ENCODE measurements around the gene RBPMS2. TPM values are rescaled to one million over a fixed set of nuclear protein-coding genes. Genes with fewer than 3 reads are reported as not detected.

The RBPMS2 gene
- total RNA-seq, 2 experiments from 2014 or later, result not detected

DNA sequence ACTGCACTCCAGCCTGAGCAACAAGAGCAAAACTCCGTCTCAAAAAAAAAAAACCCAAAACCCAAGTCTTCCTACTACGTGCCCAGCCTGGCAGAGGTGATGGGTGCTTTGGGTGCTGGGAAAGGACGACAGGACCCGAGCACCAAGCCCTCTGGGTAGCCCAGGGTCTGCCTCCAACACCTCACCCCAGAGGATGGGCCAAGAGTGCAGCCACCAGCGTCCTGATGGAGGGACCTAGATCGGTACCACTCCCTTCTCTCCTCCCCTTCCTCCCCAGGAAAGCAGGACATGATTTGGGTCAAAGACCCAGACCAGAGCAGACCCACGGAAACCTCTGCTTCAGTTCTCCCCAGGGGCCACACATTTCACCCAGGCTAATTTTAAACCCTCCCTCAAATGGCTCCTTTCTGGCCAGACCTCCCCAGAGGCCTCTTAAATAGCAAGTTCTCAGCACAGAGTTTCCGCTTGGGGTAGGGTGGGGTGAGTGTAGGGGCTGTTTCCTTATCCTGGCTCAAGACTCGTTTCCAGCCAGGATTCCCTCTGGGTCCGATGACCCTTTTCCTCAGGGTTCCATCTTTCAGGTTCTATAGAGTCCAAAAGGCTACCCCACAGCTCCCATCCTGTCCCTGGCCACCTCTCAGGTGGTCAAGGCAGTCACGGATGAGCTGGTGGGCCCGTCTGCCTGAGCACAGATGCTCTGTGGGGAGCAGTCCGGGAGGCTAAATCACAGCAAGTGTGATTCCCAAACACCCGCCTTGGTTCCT, 20.5 kb downstream of the RBPMS2 start:
- intact Hi-C loops (cut with DNase I, micrococcal nuclease), result no loop called here
- Mint-ChIP-seq H3K36me3 (ENCODE audit: low read depth) (no peaks in the 10 kb centered on the region), H3K27me3 (no peaks in the 10 kb centered on the region), H3K9me3 (no peaks in the 10 kb centered on the region), H3K4me3 (no peak overlapping the region), H3K27ac (no peak overlapping the region), H3K4me1 (ENCODE audit: low read depth) (no peaks in the 10 kb centered on the region)
- DNase-seq (no peak), ATAC-seq (ENCODE audit: poor library complexity) (no peak)
- Histone ChIP-seq H3K27me3 (ENCODE audit: control insufficient read depth in 1 of 2, insufficient read depth in 2 of 2, low read length in 2 of 2) (no peaks in the 10 kb centered on the region), H3K9me3 (ENCODE audit: control insufficient read depth in 1 of 2, insufficient read depth in 1 of 2, low read length in 2 of 2) (no peaks in the 10 kb centered on the region), H3K4me3 (ENCODE audit: low read length) (no peak overlapping the region), H3K36me3 (ENCODE audit: insufficient read depth, low read length) (no peaks in the 10 kb centered on the region), H3K4me1 (ENCODE audit: insufficient read depth, low read length) (no peaks in the 10 kb centered on the region), H3K27ac (ENCODE audit: low read depth in 1 of 2, low read length in 2 of 2) (no peak overlapping the region)
- TF ChIP-seq, protein P1, sequence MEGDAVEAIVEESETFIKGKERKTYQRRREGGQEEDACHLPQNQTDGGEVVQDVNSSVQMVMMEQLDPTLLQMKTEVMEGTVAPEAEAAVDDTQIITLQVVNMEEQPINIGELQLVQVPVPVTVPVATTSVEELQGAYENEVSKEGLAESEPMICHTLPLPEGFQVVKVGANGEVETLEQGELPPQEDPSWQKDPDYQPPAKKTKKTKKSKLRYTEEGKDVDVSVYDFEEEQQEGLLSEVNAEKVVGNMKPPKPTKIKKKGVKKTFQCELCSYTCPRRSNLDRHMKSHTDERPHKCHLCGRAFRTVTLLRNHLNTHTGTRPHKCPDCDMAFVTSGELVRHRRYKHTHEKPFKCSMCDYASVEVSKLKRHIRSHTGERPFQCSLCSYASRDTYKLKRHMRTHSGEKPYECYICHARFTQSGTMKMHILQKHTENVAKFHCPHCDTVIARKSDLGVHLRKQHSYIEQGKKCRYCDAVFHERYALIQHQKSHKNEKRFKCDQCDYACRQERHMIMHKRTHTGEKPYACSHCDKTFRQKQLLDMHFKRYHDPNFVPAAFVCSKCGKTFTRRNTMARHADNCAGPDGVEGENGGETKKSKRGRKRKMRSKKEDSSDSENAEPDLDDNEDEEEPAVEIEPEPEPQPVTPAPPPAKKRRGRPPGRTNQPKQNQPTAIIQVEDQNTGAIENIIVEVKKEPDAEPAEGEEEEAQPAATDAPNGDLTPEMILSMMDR (IDR thresholded peaks at IDR 0.05), result no peak
- ChIA-PET POLR2A (no interaction called here), CTCF (no interaction called here)

GRCh38 chr15:64753480-64754185, 21.8 kb downstream of the RBPMS2 start:
- no peaks in the 10 kb centered on the region for H3K9me3 ChIP-seq (ENCODE audit: control insufficient read depth in 1 of 2, insufficient read depth in 1 of 2, low read length in 2 of 2)
- ATAC-seq (ENCODE audit: poor library complexity) (no peak), DNase-seq (no peak)
- no peaks in the 10 kb centered on the region for H3K36me3 Mint-ChIP-seq (ENCODE audit: low read depth)
- POLR2A ChIA-PET, result no interaction called here
- intact Hi-C loops (cut with DNase I, micrococcal nuclease), result no loop called here
- H3K36me3 ChIP-seq (ENCODE audit: insufficient read depth, low read length), result no peaks in the 10 kb centered on the region
- H3K4me3 Mint-ChIP-seq, result no peak overlapping the region
- no peak overlapping the region for H3K4me3 ChIP-seq (ENCODE audit: low read length)
- H3K27me3 ChIP-seq (ENCODE audit: control insufficient read depth in 1 of 2, insufficient read depth in 2 of 2, low read length in 2 of 2), result no peaks in the 10 kb centered on the region
- no peaks in the 10 kb centered on the region for H3K4me1 Mint-ChIP-seq (ENCODE audit: low read depth)
- TF ChIP-seq, protein P1 (IDR thresholded peaks at IDR 0.05), result no peak
- no peaks in the 10 kb centered on the region for H3K27me3 Mint-ChIP-seq
- H3K4me1 ChIP-seq (ENCODE audit: insufficient read depth, low read length), result no peaks in the 10 kb centered on the region
- no peaks in the 10 kb centered on the region for H3K9me3 Mint-ChIP-seq
- H3K27ac ChIP-seq (ENCODE audit: low read depth in 1 of 2, low read length in 2 of 2), result no peak overlapping the region
- H3K27ac Mint-ChIP-seq, result no peak overlapping the region
- CTCF ChIA-PET, result no interaction called here

- peaks cover 5% of the 10 kb centered on the region for H3K27me3 Mint-ChIP-seq
- no peak for ATAC-seq (ENCODE audit: poor library complexity)
- no peak for DNase-seq
- TF ChIP-seq, protein P1 (IDR thresholded peaks at IDR 0.05), result no peak
- Histone ChIP-seq H3K4me3 (ENCODE audit: low read length) (no peak overlapping the region), H3K27me3 (ENCODE audit: control insufficient read depth in 1 of 2, insufficient read depth in 2 of 2, low read length in 2 of 2) (peaks cover 0 to 1% of the 10 kb centered on the region in 2 experiments), H3K9me3 (ENCODE audit: control insufficient read depth in 1 of 2, insufficient read depth in 1 of 2, low read length in 2 of 2) (no peaks in the 10 kb centered on the region), H3K27ac (ENCODE audit: low read depth in 1 of 2, low read length in 2 of 2) (no peak overlapping the region), H3K36me3 (ENCODE audit: insufficient read depth, low read length) (no peaks in the 10 kb centered on the region), H3K4me1 (ENCODE audit: insufficient read depth, low read length) (no peaks in the 10 kb centered on the region)
- CTCF ChIA-PET, result no interaction called here
- H3K4me1 Mint-ChIP-seq (ENCODE audit: low read depth), result no peaks in the 10 kb centered on the region
- intact Hi-C loops (cut with DNase I, micrococcal nuclease), result no loop called here
- no peak overlapping the region for H3K27ac Mint-ChIP-seq
- H3K36me3 Mint-ChIP-seq (ENCODE audit: low read depth), result no peaks in the 10 kb centered on the region
- H3K9me3 Mint-ChIP-seq, result no peaks in the 10 kb centered on the region
- POLR2A ChIA-PET, result no interaction called here
- H3K4me3 Mint-ChIP-seq, result no peak overlapping the region
Observed at GRCh38 chr15:64751464-64751863, 23.9 kb downstream of the RBPMS2 start.
